Measurements from ENCODE around the gene PITRM1.

PITRM1 gene

GRCh38 chr10:3119796-3120459 lies 52.7 kb downstream of the PITRM1 start:
- DNase-seq (ENCODE audit: low spot score): no peak
- in situ Hi-C loops (cut with MboI; ENCODE audit: low sequenced_read_pairs, unreplicated experiment): no loop called here
- no peak for TF ChIP-seq CTCF (IDR thresholded peaks at IDR 0.05; ENCODE audit: borderline replicate concordance, control extremely low read depth, extremely low read depth, insufficient read depth, missing control alignments)

- DNase-seq (ENCODE audit: low spot score): no peak
- no peak for TF ChIP-seq CTCF (IDR thresholded peaks at IDR 0.05; ENCODE audit: borderline replicate concordance, control extremely low read depth, extremely low read depth, insufficient read depth, missing control alignments)
- in situ Hi-C loops (cut with MboI; ENCODE audit: low sequenced_read_pairs, unreplicated experiment): no loop called here
Observed at GRCh38 chr10:3118641-3119091, 53.9 kb downstream of the PITRM1 start.

GRCh38 chr10:3117486-3117885 lies 55.1 kb downstream of the PITRM1 start:
- no peak for TF ChIP-seq CTCF (IDR thresholded peaks at IDR 0.05; ENCODE audit: borderline replicate concordance, control extremely low read depth, extremely low read depth, insufficient read depth, missing control alignments)
- DNase-seq (ENCODE audit: low spot score): no peak
- in situ Hi-C loops (cut with MboI; ENCODE audit: low sequenced_read_pairs, unreplicated experiment): no loop called here

GRCh38 chr10:3116508-3117100 lies 56.0 kb downstream of the PITRM1 start:
- in situ Hi-C loops (cut with MboI; ENCODE audit: low sequenced_read_pairs, unreplicated experiment): no loop called here
- DNase-seq (ENCODE audit: low spot score): no peak
- no peak for TF ChIP-seq CTCF (IDR thresholded peaks at IDR 0.05; ENCODE audit: borderline replicate concordance, control extremely low read depth, extremely low read depth, insufficient read depth, missing control alignments)

GRCh38 chr10:3115685-3116084 lies 56.9 kb downstream of the PITRM1 start:
- in situ Hi-C loops (cut with MboI; ENCODE audit: low sequenced_read_pairs, unreplicated experiment): no loop called here
- DNase-seq (ENCODE audit: low spot score): no peak
- TF ChIP-seq CTCF (IDR thresholded peaks at IDR 0.05; ENCODE audit: borderline replicate concordance, control extremely low read depth, extremely low read depth, insufficient read depth, missing control alignments): no peak

- in situ Hi-C loops (cut with MboI; ENCODE audit: low sequenced_read_pairs, unreplicated experiment): no loop called here
- TF ChIP-seq CTCF (IDR thresholded peaks at IDR 0.05; ENCODE audit: borderline replicate concordance, control extremely low read depth, extremely low read depth, insufficient read depth, missing control alignments): no peak
- no peak for DNase-seq (ENCODE audit: low spot score)
Observed at GRCh38 chr10:3113343-3113720, 59.2 kb downstream of the PITRM1 start.

All from GM13976 (cell line).